HepG2 (cell line): ENCODE measurements around the gene JAG1. TPM values are rescaled to one million over a fixed set of nuclear protein-coding genes. Genes with fewer than 3 reads are reported as not detected.
A peak's percentile ranks its signal among the peaks of the same experiment; 100 is the strongest.

Source experiments
- AFF4 ChIP-seq: sonication (generic); formaldehyde crosslinking; IDR thresholded peaks from 2 replicates; pipeline ENCODE4 v1.4.0; 2020; ENCODE audit warnings: missing genetic modification reagents
- CEBPZ ChIP-seq: IDR thresholded peaks from 2 replicates; pipeline ENCODE4 v1.6.1; 2012; ENCODE audit warnings: low read length, improper control_type of control experiment
- IRX3 ChIP-seq: sonication (generic); formaldehyde crosslinking; IDR thresholded peaks from 2 replicates; pipeline ENCODE4 v1.8.1; 2023; ENCODE audit warnings: mild to moderate bottlenecking, low read depth, missing genetic modification reagents, borderline replicate concordance
- NR1H2 ChIP-seq: sonication (generic); formaldehyde crosslinking; IDR thresholded peaks from 2 replicates; pipeline ENCODE4 v1.8.1; 2022; ENCODE audit warnings: low read depth, missing genetic modification reagents, borderline replicate concordance
- RFXAP ChIP-seq: sonication (generic); formaldehyde crosslinking; IDR thresholded peaks from 2 replicates; pipeline ENCODE4 v1.4.0; 2020; ENCODE audit warnings: missing genetic modification reagents, borderline replicate concordance
- SATB2 ChIP-seq: sonication (generic); formaldehyde crosslinking; IDR thresholded peaks from 2 replicates; pipeline ENCODE4 v1.5.0; 2020; ENCODE audit warnings: missing genetic modification reagents
- SIX1 ChIP-seq: sonication (generic); formaldehyde crosslinking; IDR thresholded peaks from 2 replicates; pipeline ENCODE4 v1.4.0; 2020; ENCODE audit warnings: missing genetic modification reagents, borderline replicate concordance
- SIX4 ChIP-seq: sonication (generic); formaldehyde crosslinking; IDR thresholded peaks from 2 replicates; pipeline ENCODE4 v1.4.0; 2020; ENCODE audit warnings: missing genetic modification reagents
- SRSF9 ChIP-seq: fragments of 200-400 bp; formaldehyde crosslinking; IDR thresholded peaks from 2 replicates; pipeline ENCODE4 v1.6.1; 2018; ENCODE audit warnings: borderline replicate concordance, mild to moderate bottlenecking, low read depth, low read length; ENCODE audit not compliant: insufficient read depth, poor library complexity, severe bottlenecking
- STAG1 ChIP-seq: sonication (generic); formaldehyde crosslinking; IDR thresholded peaks from 2 replicates; pipeline ENCODE4 v1.4.0; 2020; ENCODE audit warnings: missing genetic modification reagents
- TBX3 ChIP-seq: fragments of 450-650 bp; IDR thresholded peaks from 2 replicates; pipeline ENCODE4 v1.6.1; 2017; ENCODE audit warnings: antibody characterized with exemption, mild to moderate bottlenecking, inconsistent platforms, borderline replicate concordance
- ZIK1 ChIP-seq: sonication (generic); formaldehyde crosslinking; IDR thresholded peaks from 2 replicates; pipeline ENCODE4 v1.5.0; 2020; ENCODE audit warnings: mild to moderate bottlenecking, low read depth, missing genetic modification reagents, borderline replicate concordance
- ZNF235 ChIP-seq: sonication (generic); formaldehyde crosslinking; IDR thresholded peaks from 2 replicates; pipeline ENCODE4 v1.8.1; 2023; ENCODE audit warnings: mild to moderate bottlenecking, missing genetic modification reagents, borderline replicate concordance
- ZNF432 ChIP-seq: sonication (generic); formaldehyde crosslinking; IDR thresholded peaks from 2 replicates; pipeline ENCODE4 v1.5.0; 2020; ENCODE audit warnings: missing genetic modification reagents, mild to moderate bottlenecking, borderline replicate concordance
- ZNF597 ChIP-seq: sonication (generic); formaldehyde crosslinking; IDR thresholded peaks from 2 replicates; pipeline ENCODE4 v1.5.0; 2020; ENCODE audit warnings: missing genetic modification reagents
- ZNF644 ChIP-seq: IDR thresholded peaks from 2 replicates; pipeline ENCODE4 v1.6.1; 2016; ENCODE audit warnings: low read depth
- ZNF792 ChIP-seq: IDR thresholded peaks from 2 replicates; pipeline ENCODE4 v1.6.1; 2016
- polyA plus RNA-seq, 8 experiments: library from polyadenylated mRNA; depleted of rRNA in 3 of 8; stranded (reverse) in 7 of 8; unstranded in 1 of 8; fragments of >200 nt; fragmentation: Illumina TruSeq in 4 of 8; extraction: Trizol in 4 of 8; gene quantifications; 2 replicates each; pipeline versions ENCODE4 v1.2.1 to v1.2.3, GENCODE V29; 2011 to 2016; ENCODE audit warnings: low read depth in 4 of 8, missing spikeins in 1 of 8, mixed read lengths in 1 of 8; ENCODE audit not compliant: insufficient read depth in 1 of 8
- total RNA-seq, 5 experiments: library from RNA; depleted of rRNA; stranded (reverse); fragments of >200 nt; fragmentation: Illumina TruSeq; extraction: Trizol; gene quantifications; 2 replicates each; pipeline ENCODE4 v1.2.3, GENCODE V29; 2016; ENCODE audit warnings: low read depth in 1 of 5
- TF ChIP-seq, protein P1 (sequence below): sonication (generic); formaldehyde crosslinking; IDR thresholded peaks from 2 replicates; pipeline ENCODE4 v1.5.1; 2020; ENCODE audit warnings: mild to moderate bottlenecking, missing genetic modification reagents

JAG1 gene
- total and polyA plus RNA-seq, 2 of the 13 experiments (the other 11 are each of a cell fraction or from before 2014, with no cell fraction given) = 47.1 to 56.3 TPM

GRCh38 chr20:10711903-10712451 lies 38.2 kb upstream of the JAG1 start (continued):
- no peak for TF ChIP-seq CEBPZ
- TF ChIP-seq ZNF597 = no peak
- TF ChIP-seq ZNF432 (CRISPR knock-in tag) = no peak
- TF ChIP-seq NR1H2 (CRISPR knock-in tag) = no peak
- no peak for TF ChIP-seq ZIK1 (CRISPR knock-in tag)
- no peak for TF ChIP-seq IRX3 (CRISPR knock-in tag)
- no peak for TF ChIP-seq ZNF235 (CRISPR knock-in tag)
- TF ChIP-seq, protein P1, sequence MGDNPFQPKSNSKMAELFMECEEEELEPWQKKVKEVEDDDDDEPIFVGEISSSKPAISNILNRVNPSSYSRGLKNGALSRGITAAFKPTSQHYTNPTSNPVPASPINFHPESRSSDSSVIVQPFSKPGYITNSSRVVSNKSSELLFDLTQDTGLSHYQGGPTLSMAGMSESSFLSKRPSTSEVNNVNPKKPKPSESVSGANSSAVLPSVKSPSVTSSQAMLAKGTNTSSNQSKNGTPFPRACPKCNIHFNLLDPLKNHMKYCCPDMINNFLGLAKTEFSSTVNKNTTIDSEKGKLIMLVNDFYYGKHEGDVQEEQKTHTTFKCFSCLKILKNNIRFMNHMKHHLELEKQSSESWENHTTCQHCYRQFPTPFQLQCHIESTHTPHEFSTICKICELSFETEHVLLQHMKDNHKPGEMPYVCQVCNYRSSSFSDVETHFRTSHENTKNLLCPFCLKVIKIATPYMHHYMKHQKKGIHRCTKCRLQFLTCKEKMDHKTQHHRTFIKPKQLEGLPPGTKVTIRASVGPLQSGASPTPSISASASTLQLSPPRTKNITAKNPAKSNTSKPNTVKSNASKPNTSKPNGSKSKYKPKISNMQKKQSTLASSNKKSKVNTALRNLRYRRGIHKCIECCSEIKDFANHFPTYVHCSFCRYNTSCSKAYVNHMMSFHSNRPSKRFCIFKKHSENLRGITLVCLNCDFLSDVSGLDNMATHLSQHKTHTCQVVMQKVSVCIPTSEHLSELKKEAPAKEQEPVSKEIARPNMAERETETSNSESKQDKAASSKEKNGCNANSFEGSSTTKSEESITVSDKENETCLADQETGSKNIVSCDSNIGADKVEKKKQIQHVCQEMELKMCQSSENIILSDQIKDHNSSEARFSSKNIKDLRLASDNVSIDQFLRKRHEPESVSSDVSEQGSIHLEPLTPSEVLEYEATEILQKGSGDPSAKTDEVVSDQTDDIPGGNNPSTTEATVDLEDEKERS (CRISPR knock-in tag) = no peak
- 0 out of 2 replicates have a peak, but pooled peaks have one; percentile 12 for TF ChIP-seq RFXAP (CRISPR knock-in tag)
- peak; percentile 69; the same call in 1 of the 2 replicates for TF ChIP-seq ZNF644 (CRISPR knock-in tag)
- no peak for TF ChIP-seq SRSF9
- TF ChIP-seq STAG1 (CRISPR knock-in tag) = no peak
- TF ChIP-seq TBX3 = peak; percentile 67; the same call in 1 of the 2 replicates
- no peak for TF ChIP-seq SATB2 (CRISPR knock-in tag)
- peak; percentile 23; the same call in 1 of the 2 replicates for TF ChIP-seq SIX1 (CRISPR knock-in tag)
- TF ChIP-seq SIX4 (CRISPR knock-in tag) = no peak
- TF ChIP-seq ZNF792 (CRISPR knock-in tag) = no peak; the same call in 1 of the 2 replicates
- TF ChIP-seq AFF4 = no peak
